Mesothelial cell of epicardium (in vitro differentiated cells): ENCODE data around the gene PCNT. TPM values are rescaled to one million over a fixed set of nuclear protein-coding genes. Genes with fewer than 3 reads are reported as not detected.

ENCODE experiments used
- DNase-seq, 2 experiments: peaks; one replicate each; pipeline ENCODE4 v3.0.0; 2021; ENCODE audit warnings: low spot score in 2 of 2; ENCODE audit not compliant: unreplicated experiment in 2 of 2
- H3K27ac Mint-ChIP-seq: 2 replicates; pipeline ENCODE4 v1.8.0; 2021; ENCODE audit warnings: mixed read lengths
- H3K27me3 Mint-ChIP-seq: 2 replicates; pipeline ENCODE4 v1.8.0; 2021; ENCODE audit warnings: low read depth, mixed read lengths
- H3K36me3 Mint-ChIP-seq: 2 replicates; pipeline ENCODE4 v1.8.0; 2021; ENCODE audit warnings: mixed read lengths
- H3K4me1 Mint-ChIP-seq: 2 replicates; pipeline ENCODE4 v1.8.0; 2021; ENCODE audit warnings: mixed read lengths
- H3K4me3 Mint-ChIP-seq: 2 replicates; pipeline ENCODE4 v1.8.0; 2021; ENCODE audit warnings: mild to moderate bottlenecking, moderate library complexity, mixed read lengths
- H3K9me3 Mint-ChIP-seq: 2 replicates; pipeline ENCODE4 v1.8.0; 2021; ENCODE audit warnings: mixed read lengths
- total RNA-seq: library from RNA; stranded (reverse); gene quantifications from 3 replicates; pipeline ENCODE4 v1.2.1, GENCODE V29; 2021
- TF ChIP-seq, protein P1 (sequence below): fragments of 200-600 bp; sonication (generic); IDR thresholded peaks from one replicate; pipeline ENCODE4 v1.5.0; 2021; ENCODE audit warnings: antibody characterized with exemption; ENCODE audit not compliant: unreplicated experiment

The PCNT gene
- total RNA-seq, 1 donor from 2014 or later, result 41.8 TPM

DNA sequence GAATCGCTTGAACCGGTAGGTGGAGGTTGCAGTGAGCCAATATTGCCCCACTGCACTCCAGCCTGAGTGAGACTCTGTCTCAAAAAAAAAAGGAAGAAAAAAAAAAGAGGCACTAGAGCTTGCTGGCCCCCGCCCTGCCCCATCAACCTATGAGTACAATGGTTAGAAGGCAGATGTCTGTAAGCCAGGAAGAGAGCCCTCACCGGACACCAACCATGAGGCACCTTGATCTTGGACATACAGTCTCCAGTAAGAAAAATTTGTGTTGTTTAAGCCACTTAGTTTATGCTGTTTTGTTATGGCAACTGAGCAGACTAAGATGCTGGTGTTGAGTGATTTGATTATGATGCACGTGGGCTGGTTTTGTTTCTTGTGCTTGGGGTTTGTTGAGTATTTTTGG is 168.9 kb downstream of the PCNT start:
- TF ChIP-seq, protein P1, sequence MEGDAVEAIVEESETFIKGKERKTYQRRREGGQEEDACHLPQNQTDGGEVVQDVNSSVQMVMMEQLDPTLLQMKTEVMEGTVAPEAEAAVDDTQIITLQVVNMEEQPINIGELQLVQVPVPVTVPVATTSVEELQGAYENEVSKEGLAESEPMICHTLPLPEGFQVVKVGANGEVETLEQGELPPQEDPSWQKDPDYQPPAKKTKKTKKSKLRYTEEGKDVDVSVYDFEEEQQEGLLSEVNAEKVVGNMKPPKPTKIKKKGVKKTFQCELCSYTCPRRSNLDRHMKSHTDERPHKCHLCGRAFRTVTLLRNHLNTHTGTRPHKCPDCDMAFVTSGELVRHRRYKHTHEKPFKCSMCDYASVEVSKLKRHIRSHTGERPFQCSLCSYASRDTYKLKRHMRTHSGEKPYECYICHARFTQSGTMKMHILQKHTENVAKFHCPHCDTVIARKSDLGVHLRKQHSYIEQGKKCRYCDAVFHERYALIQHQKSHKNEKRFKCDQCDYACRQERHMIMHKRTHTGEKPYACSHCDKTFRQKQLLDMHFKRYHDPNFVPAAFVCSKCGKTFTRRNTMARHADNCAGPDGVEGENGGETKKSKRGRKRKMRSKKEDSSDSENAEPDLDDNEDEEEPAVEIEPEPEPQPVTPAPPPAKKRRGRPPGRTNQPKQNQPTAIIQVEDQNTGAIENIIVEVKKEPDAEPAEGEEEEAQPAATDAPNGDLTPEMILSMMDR, result no peak
- Mint-ChIP-seq H3K4me3 (no peak overlapping the region), H3K9me3 (peaks cover 14% of the 10 kb centered on the region), H3K4me1 (no peaks in the 10 kb centered on the region), H3K27ac (no peak overlapping the region), H3K36me3 (peaks cover 38% of the 10 kb centered on the region), H3K27me3 (no peaks in the 10 kb centered on the region)
- no peak for DNase-seq

DNA sequence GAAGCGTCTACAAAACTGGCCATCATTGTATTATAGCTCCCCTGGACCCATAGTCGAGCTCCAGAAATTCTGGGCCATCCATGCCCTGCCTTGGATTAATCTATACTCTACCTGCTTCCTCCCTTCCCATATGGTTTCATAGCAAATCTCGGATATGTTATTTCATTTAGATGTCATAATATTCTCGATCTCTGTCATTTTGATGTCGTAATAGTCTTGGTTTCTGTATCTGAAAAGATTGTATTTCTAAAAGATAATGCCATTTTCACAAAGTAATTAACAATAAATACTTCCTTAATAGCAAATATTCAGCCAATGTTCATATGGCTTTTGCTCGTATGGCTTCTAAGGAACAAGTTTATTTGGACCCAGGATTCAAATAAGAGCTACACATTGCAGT is 169.9 kb downstream of the PCNT start:
- no peaks in the 10 kb centered on the region for H3K27me3 Mint-ChIP-seq
- H3K9me3 Mint-ChIP-seq, result peaks cover 14% of the 10 kb centered on the region
- no peak overlapping the region for H3K4me3 Mint-ChIP-seq
- no peak for DNase-seq
- no peak overlapping the region for H3K27ac Mint-ChIP-seq
- TF ChIP-seq, protein P1, result no peak
- peaks cover 43% of the 10 kb centered on the region for H3K36me3 Mint-ChIP-seq
- no peaks in the 10 kb centered on the region for H3K4me1 Mint-ChIP-seq

Other genes starting within 250 kb of the PCNT start
- 846 to 986 TPM (median 933 TPM) in 3 replicates for gene COL6A2, start 226.0 kb upstream of the PCNT start, total RNA-seq
- gene FTCD, start 168.6 kb upstream of the PCNT start, total RNA-seq, result 8.8 to 12.5 TPM (median 9.6 TPM) in 3 replicates
- 27.5 to 28.1 TPM (median 27.6 TPM) in 3 replicates for gene SPATC1L, start 139.7 kb upstream of the PCNT start, total RNA-seq
- gene LSS, start 95.4 kb upstream of the PCNT start, total RNA-seq, result 78.2 to 85.8 TPM (median 80.6 TPM) in 3 replicates
- 138 to 150 TPM (median 139 TPM) in 3 replicates for gene MCM3AP, start 38.5 kb upstream of the PCNT start, total RNA-seq
- 17.2 to 18.4 TPM (median 17.7 TPM) in 3 replicates for gene YBEY, start 37.8 kb upstream of the PCNT start, total RNA-seq
- 20.0 to 20.7 TPM (median 20.7 TPM) in 3 replicates for gene C21orf58, start 286 bp upstream of the PCNT start, total RNA-seq
- gene DIP2A, start 134.7 kb downstream of the PCNT start, total RNA-seq, result 54.6 to 57.2 TPM (median 56.9 TPM) in 3 replicates